Activated CD4-positive, alpha-beta T cell treated with anti-CD3 and anti-CD28 coated beads for 1 hour (primary cell): ENCODE results near the gene STK17B.

Experiments used
- DNase-seq: peaks from one replicate; pipeline ENCODE4 v3.0.0-alpha.2; 2020

Gene STK17B

DNA sequence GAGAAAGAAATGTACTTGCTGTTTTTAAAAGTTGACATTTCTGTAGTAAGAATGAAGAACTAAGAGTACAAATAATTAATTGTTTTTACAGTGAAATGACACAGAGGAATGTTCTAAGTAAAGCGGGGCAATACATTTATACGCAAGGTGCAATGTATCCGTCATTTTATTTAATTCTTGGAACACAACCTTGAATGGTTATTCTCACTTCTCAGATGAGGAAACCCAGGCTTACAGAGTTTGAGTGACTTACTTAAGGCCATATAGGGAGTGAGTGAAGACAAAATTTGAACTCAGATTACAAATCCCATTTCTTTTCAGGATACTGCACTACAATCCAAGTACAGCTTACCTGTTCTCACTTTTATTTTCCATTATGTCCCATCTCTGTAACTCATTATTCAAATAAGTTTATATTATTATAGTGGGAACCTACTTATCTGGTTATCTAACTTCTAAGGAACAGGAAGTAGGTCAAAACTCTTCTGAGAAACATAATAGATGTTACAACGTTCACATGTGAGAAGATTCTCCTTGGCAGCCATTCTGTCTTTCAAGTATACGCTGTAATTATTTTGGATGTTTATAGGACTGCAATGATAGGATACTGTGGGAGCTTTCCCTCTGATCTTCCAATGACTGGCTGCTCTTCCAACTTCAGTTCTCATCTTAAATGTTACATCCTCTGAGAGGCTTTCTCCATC, 12.3 kb upstream of the STK17B start:
- DNase-seq = no peak

DNA sequence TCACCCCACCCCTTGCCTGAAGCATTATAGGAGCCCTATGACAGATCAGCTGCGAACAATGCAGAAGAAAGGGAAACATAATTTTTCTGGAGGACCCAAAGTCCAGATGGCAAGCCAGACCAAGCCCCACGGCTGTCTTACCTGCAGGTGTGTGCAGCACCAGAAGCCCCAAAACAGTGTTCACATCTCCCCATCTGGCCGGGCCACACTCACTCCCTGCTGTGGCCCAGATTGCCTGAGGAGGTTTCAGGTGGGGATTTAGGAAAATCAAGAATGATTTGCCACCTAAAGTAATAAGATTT, 11.7 kb upstream of the STK17B start:
- no peak for DNase-seq

DNA sequence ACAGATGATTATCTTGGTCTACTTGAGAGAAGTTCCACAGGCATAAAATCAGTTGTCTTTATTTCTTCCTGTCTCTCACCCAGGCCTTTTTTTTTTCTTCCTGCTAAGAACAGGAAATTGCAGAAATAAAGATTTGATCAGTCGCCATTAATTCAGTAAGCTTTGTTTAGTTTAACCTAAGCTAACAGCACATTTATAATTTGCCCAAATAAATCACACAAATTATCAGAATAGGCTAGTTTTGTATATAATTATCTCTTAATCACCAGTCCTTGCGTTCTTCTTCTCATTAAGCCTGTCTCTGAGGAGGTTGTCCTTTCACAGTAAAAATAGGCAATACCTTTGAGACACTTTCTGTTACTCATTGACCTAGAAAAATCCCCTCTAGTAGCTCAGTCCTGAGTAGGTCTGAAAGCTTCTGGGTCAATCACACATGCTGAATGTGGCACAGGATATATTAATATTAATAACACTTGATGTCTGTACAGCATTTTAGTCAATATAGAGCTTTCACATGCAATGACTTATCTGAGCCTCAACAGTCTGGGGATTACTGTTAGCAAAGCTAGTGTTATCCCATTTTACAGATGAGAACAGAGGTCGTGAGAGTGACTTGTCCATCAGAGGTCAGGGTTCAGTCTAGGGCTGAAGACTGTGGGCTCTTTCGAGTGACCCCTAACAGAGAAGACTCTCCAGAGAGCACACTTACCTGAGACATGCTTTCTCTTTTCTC, 11.2 kb upstream of the STK17B start:
- DNase-seq = no peak

DNA sequence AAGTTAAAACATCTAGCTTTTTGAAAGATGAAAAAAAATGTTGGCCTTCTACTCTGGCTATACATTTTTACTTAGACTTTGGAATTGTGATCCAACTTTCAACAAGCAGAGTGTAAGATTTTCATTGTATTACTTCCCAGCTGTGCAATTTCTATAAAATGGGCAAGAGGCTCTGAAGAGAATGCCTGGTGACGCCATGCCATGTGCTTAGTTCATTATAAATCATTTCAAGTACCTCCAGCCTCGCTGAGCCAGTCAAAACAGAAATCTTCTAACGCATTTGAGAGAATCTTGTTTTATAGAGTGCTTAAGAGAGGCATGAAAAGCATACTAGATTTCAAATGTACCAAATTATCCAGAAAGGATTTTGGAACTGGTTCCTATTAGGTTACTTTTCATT, 10.1 kb upstream of the STK17B start:
- no peak for DNase-seq

DNA sequence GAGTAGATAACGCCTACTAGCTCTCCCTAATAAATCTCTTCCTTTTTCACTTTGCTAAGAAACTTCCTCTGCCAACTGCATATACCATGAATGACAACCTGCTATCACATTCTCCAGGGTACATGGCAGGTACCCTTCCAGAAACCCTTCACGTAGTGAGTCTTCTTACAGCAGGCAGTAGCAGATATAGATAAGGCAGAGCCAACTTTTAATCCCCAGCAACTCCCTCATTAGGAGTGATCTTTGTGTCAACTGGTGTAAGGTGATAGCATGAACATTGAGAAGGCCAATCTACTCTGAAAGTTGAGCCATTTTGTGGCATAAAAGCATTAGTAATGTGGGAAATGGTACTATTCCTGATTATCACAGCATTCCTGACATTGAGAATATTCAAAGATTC, 5.7 kb upstream of the STK17B start:
- DNase-seq = no peak

DNA sequence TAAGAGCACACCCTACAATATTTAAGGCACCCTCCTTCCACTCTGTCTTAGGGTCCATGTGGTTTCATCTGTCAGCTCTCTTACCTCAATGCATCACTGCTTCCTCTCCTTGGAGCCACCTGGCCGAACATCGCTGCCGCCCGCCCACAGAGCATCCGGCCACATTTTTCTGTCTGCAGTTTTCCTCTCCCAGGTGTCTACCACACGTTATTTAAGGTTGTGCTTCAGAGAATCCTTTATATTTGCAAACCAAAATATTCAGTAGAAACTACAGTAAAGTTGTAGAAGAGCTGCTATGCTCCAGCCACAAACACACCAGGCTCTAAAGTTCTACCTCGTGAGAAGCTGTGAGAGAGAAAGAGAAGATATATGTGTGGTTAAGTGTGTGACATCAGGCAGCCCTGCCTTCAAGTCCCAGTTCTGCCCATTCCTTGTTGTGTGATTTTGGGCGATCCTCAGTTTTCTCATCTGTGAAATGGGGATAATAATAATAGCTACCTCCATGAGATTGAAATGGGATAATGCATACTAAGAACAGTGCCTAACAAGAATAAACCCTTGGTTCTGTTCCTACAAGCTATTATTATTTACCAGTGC, 4.9 kb upstream of the STK17B start:
- peak; percentile 75 for DNase-seq

DNA sequence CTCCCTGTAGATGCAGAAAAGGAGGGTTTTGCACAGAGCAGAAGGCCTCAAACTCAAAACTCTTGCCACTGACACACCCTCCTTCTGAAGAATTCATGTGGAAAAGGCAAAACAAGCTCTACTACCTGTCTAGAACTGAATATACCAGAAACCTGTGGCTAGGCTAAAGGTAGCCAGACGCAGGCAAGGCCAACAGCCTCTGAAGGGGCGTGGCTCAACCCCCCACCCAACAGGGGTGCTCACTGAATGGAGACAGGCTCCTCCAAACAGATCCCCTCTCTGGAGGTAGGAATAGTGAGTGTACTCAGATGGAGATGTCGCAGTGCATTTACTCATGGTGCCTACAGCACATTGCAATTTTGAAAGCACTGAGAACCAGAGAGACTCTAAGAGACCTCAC, 3.0 kb upstream of the STK17B start:
- no peak for DNase-seq

DNA sequence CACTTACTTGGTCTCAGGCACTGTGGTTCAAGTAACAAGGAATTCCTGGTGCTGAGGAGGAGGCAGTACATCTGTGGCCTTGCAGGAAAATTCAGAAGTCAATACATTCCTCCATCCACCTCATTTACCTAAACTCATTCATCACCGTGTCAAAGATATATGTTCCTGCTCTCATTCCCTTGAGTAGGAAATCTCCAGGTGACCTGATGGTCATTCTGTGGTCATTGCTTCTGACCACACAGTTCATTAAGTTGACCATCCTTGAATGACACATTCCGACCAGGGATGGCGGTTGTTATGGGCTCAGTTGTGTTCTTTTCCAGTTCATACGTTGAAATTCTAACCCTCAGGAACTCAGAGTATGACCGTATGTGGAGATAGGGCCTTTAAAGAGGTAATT, 2.1 kb upstream of the STK17B start:
- DNase-seq = no peak

DNA sequence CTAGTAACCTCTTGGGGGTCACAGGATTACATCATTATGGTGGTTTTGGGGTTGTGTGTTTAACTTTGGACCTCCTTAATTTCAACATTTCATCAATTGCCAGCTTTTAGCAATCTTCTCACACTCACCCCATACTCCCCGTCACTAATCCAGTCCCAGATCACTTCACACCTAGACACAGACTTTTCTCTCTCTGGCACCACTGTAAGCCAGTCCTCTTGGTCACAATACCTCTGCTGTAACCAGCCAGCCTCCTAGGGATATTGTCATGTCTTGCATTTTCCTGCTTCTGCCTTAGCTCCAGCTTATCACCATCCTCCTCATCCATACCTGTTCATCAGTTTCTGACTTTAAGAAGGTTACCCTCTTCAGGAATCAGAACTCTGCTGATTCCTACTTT, 1.6 kb upstream of the STK17B start:
- DNase-seq = no peak

DNA sequence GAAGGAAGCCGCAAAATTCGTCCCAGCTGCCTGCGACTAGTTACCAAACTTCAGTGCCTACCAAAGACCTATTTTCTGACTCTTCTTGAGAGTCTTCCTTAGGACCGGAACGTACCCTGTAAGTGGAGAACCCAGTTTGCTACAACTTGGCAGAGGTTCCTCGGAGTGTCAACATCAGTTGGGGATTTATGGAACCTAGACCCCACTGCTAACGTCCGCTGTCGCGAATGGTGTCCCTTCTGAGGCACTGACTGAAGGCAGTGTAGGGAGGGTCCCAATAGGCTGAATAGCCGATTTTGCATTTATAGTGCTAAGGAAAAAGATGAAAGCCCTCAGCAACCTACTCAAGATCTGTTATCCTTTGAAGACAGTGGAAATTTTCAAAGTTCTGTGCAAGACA, 568 bp upstream of the STK17B start:
- no peak for DNase-seq

DNA sequence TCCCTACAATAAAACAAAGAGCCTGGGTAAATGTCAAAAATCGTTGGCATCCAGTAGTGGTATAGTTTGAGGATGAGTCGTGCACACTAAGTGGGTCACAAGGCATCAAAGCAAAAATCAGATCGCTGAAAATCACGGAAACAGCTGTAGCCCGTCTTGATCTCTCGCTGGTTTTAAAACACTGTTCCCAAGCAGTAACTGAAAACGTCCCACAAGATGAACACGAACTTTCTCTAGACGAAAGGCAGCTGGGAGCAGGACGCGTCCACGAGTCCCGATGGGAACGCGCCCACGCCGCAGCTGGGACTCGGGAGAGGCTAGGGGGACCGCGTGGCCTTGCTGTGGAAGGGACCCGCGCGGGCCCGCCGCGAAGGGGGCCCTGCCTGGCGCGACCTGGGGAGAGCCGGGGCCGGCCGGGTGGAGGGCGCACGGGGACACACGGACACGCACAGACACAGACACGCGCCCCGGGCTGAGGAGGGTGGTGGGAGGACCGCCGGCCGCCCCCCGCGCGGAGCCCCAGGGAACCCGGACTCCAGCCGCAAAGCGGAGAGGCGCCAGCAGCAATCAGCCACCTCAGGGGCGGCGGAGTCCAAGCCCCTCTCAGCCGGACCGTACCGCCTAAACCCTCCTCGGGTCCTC, 651 bp downstream of the STK17B start:
- DNase-seq = no peak

DNA sequence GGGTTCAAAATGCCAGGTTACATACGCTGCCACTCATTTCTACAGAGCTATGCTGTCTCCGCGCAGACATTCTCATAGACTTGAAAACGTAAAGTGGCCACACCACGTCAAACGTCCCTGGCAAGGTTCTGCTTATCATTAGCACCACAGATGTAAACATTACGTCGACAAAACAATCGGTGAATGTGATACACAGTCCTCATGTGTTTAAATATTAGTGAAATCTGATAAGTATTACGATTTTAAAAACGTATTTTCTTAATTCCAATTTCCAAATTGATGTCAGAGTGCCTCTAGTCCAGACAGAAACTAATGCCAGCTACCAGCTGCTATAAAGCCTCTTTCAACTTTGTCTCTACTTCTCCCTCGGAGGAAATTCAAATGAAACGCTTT, 1.2 kb downstream of the STK17B start:
- DNase-seq = no peak

DNA sequence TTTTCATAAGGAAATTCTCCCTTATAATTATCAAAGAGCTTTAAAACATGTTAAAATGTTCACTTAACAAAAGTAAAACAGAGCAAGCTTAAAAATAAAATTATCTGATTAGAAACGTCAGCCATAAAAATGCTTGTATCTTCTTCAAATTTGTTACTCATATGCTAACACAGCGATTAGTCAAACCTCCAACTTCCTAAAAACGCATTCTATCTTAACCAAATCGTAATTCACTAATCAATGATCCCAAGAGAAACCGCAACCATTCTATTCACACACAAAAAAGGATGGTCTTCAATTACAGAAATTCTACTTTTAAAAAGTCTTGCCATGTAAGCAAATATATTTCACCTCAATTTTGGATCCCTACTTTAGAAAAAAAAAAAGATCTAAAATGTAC, 1.9 kb downstream of the STK17B start:
- no peak for DNase-seq

DNA sequence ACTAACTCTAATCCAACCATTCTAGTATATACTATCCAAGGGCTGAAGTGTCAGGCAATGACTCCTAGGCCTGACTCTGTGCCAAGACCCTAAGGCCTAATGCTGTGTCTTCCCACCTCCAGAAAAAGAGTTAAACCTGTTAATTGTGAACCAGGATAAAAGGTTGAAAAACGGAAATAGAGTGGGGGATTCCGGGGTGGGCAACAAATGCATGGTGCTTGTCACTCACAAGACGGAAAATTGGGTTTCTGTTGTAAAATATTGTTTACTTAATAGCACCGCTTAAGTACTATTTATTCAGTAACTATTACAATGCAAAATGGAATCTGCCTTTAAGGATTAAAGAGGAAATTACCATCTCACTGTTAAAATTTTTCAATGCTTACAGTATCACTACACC, 3.2 kb downstream of the STK17B start:
- no peak for DNase-seq

DNA sequence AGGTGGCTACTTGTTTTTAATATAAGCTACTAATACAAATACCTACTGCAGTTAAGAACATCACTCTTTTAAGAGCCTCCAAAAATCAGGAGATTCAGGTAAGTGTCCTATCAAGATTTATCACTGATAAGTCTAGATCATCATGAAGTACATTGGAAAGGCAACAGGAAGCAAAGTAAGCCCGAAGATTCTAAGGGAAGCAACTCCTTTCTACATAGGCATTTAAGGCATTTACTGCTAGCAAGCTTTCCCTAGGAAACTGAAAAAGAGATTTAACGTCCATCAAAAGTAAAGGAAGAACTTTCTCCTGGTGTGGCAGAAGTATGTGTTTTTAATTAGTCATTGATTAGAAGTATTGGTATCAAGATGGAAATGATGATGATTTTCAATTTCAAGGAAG, 3.7 kb downstream of the STK17B start:
- no peak for DNase-seq

DNA sequence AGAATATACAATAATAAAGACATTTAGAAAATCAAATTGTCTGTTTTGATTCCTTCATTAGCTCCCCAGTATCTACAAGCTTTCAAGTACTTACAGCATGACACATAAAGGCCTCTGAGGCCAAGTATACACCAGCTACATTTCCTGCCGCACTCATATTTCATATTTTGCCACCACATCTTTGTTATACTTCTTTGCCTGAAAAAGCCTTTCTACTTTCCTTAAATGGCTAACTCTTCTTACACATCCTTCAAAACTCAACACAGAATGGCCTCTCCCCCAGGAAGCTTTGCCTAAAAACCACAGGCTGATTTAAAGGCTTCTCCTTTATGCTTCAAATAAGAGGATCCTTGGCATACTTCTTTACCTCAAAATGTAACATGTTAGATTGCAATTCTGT, 4.5 kb downstream of the STK17B start:
- no peak for DNase-seq

DNA sequence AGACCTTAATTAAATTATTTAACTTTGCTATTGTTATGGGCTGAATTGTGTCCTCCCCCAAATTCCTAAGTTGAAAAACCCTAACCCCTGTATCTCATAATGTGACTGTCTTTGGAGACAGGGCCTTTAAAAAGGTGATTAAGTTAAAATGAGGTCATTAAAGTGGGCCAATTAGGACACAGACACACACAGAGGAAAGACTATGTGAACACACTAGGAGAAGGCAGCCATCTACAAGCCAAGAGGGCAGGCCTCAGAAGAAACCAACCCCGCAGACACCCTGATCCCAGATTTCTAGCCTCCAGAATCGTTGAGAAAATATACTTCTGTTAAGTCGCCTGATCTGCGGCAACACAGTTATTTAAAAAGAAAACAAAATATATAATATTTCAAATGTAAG, 6.4 kb downstream of the STK17B start:
- DNase-seq = no peak

DNA sequence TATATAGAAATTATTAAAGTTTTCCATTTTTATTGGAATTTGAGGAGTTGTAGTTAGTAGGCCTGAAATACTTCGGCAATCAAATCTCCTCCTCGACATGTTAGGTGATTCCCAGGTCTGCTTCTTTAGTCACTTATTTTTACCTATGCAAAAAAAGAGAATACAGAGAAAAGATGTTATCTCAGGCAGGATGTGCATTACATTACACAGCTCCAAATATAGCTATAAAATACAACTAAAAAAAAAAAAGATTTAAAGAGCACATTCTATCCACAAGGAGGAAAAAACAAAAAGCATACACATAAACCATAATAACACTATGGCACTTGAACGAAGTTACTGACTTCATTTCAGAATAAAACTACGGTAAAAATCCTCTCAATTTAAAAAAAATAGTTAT, 8.1 kb downstream of the STK17B start:
- DNase-seq = no peak

DNA sequence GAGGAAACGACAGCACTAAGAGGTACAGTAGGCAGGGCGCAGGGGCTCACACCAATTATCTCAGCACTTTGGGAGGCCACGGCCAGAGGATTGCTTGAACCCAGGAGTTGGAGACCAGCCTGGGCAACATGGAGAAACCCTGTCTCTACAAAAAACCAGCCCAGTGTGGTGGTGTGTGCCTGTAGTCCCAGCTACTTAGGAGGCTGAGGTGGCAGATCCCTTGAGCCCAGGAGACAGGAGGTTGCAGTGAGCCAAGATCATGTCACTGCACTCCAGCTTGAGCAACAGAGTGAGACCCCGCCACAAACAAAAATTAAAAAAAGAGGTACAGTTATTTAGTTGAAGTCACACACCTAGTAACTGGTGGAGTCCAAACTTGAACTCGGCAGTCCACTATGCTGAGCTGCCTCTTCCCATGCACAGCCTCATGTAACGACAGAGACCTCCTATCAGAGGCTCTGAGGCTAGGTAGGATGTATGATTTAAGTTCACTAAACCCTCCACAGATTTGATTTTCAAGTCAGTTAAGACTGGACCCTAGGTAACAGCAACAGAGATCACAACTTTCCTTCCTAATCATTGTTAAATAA, 8.7 kb downstream of the STK17B start:
- no peak for DNase-seq

DNA sequence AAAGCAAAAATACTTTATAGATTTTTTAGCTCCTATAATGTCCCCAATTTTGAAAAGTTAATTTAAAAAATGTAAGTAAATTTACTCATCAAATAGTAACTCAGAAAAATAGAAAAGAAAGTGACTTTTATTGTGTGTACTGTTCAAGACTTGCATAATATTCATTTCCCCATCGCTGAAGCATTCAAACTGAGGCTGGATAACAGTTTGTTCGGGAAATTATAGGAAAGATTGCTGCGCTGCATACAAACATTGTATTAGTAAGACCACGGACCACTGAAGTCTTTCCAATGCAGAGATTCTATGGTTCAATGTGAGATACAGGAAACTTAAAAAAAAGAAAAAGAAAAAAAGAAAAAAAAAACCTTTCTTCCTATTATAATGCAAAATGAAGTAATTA, 10.4 kb downstream of the STK17B start:
- no peak for DNase-seq

DNA sequence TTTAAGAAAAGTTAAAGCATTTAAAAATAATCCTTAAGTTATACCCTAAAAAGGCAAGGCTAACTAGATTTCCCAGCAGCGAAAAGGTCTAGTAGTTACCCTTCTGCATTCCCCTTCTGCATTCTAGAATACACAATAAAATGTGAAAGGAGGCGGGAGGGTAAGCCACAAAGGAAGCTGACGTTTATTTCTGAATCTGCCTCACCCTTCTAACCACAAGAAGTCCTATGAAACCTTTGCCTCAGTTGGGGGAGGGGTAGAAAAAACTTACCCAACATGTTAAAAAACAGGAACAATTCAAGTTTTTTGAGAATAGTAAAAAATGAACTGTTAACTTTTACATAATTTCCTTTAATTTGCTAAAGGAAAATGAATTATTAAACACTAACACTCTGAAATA, 11.3 kb downstream of the STK17B start:
- no peak for DNase-seq

DNA sequence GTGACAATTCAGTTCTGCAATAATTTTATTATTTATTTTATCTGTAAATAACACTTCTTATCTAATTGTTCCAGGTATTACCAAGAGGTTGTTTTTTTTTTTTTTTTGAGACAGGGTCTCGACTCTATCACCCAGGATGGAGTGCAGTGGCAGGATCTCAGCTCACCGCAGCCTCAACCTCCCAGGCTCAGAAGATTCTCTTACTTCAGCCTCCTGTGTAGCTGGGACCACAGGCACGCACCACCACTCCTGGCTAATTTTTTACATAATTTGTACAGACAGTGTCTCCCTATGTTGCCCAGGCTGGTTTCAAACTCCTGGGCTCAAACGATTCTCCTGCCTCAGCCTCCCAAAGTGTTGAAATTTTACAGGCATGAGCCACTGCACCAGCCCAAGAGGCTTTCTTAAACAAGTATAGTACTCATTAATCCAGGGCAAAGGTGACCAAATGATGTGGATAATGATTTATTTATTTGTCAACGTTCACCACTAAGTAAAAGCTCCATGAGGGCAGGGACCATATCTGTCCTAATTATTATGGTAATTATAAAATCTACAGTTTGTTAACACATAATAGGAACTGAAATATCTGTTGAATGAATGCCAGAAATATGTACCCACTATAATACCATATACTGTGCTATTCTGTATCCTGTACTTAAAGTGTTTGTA, 12.0 kb downstream of the STK17B start:
- DNase-seq = no peak

DNA sequence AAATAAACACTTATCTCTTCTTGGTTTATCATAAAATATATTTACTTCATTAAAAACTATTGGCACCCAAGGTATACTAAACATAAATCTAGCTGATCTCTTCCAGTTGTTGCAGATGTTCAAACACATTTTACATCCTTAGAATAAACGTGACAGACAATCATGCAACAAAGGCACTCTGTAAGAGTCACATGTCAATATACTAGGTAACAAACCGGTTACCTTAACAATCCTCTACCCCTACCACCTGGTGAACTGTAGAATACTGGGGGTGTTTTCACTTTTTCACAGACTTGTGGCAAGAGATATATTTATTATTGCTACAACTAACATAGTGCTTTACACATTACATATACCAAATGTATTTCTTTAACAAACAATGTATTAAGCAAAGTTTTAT, 15.8 kb downstream of the STK17B start:
- no peak for DNase-seq
